HCT116 (cell line): ENCODE data around the gene FAM98A. TPM values are rescaled to one million over a fixed set of nuclear protein-coding genes. Genes with fewer than 3 reads are reported as not detected.

Source experiments
- ATAC-seq: fragments of 200-7000 bp; cut with Tn5 transposase; 2 replicates; pipeline ENCODE4 v1.9.1; 2020; ENCODE audit warnings: mild to moderate bottlenecking, moderate library complexity
- BruUV-seq: library from RNA; stranded (reverse); fragments of 400-500 nt; replicated peaks from 2 replicates; lab custom pipeline; 2021; lab: Mats Ljungman, UMichigan
- CTCF ChIA-PET: fragments of 300-600 bp; sonication (Branson Sonifier 250); formaldehyde crosslinking; loops from one replicate; lab custom pipeline; 2021; ENCODE audit warnings: antibody characterized with exemption; lab: Charles Lee
- POLR2A ChIA-PET: fragments of 300-600, 350-600 bp; sonication (Branson Sonifier 250); formaldehyde crosslinking; loops from one replicate; lab custom pipeline; 2021; ENCODE audit warnings: antibody characterized with exemption; lab: Charles Lee
- RAD21 ChIA-PET, 2 experiments: fragments of 300-600 bp; sonication (Branson Sonifier 250); formaldehyde crosslinking; loops; one replicate each; lab custom pipeline; 2023; ENCODE audit warnings: low total read pairs in 2 of 2; ENCODE audit not compliant: uncharacterized antibody in 2 of 2, unreplicated experiment in 2 of 2, low non-redundant PET in 1 of 2; lab: Charles Lee
- DNase-seq: peaks from one replicate; pipeline ENCODE4 v3.0.0-alpha.2; 2010; ENCODE audit warnings: low read depth, low spot score
- H2AFZ ChIP-seq: fragments of 200-600 bp; shearing (Covaris generic), sonication (generic); 2 replicates; pipeline ENCODE4 v1.6.1; 2017; ENCODE audit warnings: low read depth, mixed run types, mixed read lengths, antibody characterized with exemption, low read length; ENCODE audit not compliant: poor library complexity, severe bottlenecking
- H3K27ac ChIP-seq: 2 replicates; pipeline ENCODE4 v1.5.1; 2012; ENCODE audit warnings: low read depth, low read length
- H3K27me3 ChIP-seq: fragments of 200-600 bp; sonication (generic); 2 replicates; pipeline ENCODE4 v1.6.1; 2016; ENCODE audit warnings: mixed run types, low read length, mixed read lengths; ENCODE audit not compliant: insufficient read depth
- H3K36me3 ChIP-seq, 2 experiments: fragments of 200-500 bp in 1 of 2; fragments of 200-600 bp in 1 of 2; sonication (Bioruptor generic) in 1 of 2; sonication (generic) in 1 of 2; 2 replicates each; pipeline versions ENCODE4 v1.5.1 to v1.6.1; 2014 to 2016; ENCODE audit warnings: low read length in 2 of 2, inconsistent platforms in 1 of 2, mixed read lengths in 1 of 2, mixed run types in 1 of 2; ENCODE audit not compliant: insufficient read depth in 2 of 2, control insufficient read depth in 1 of 2
- H3K4me1 ChIP-seq, 2 experiments: fragments of 200-600 bp in 1 of 2; sonication (generic) in 1 of 2; 2 replicates each; pipeline versions ENCODE4 v1.5.1 to v1.6.1; 2012 to 2017; ENCODE audit warnings: low read length in 2 of 2, inconsistent platforms in 1 of 2, mild to moderate bottlenecking in 1 of 2, mixed read lengths in 1 of 2, mixed run types in 1 of 2, moderate library complexity in 1 of 2; ENCODE audit not compliant: insufficient read depth in 2 of 2, control insufficient read depth in 1 of 2
- H3K4me2 ChIP-seq: fragments of 200-600 bp; sonication (generic); 2 replicates; pipeline ENCODE4 v1.6.1; 2017; ENCODE audit warnings: mixed run types, low read length, mixed read lengths
- H3K4me3 ChIP-seq, 2 experiments: fragments of 200-600 bp in 1 of 2; sonication (generic) in 1 of 2; replicated peaks in 1 of 2; 2 replicates each; pipeline ENCODE4 v1.5.1; 2011 to 2016; ENCODE audit warnings: low read length in 2 of 2, control low read depth in 1 of 2, low read depth in 1 of 2, mild to moderate bottlenecking in 1 of 2, mixed read lengths in 1 of 2, mixed run types in 1 of 2
- H3K79me2 ChIP-seq: fragments of 200-600 bp; sonication (generic); 2 replicates; pipeline ENCODE4 v1.6.1; 2017; ENCODE audit warnings: mild to moderate bottlenecking, mixed run types, low read length, moderate library complexity, mixed read lengths; ENCODE audit not compliant: insufficient read depth
- H3K9ac ChIP-seq: fragments of 200-600 bp; sonication (generic); 2 replicates; pipeline ENCODE4 v1.6.1; 2016; ENCODE audit warnings: low read length, mixed read lengths
- H3K9me2 ChIP-seq: fragments of 200-600 bp; sonication (generic), shearing (Covaris generic); 2 replicates; pipeline ENCODE4 v1.6.1; 2017; ENCODE audit warnings: mixed run types, mild to moderate bottlenecking, moderate library complexity; ENCODE audit not compliant: insufficient read depth
- H3K9me3 ChIP-seq, 2 experiments: fragments of 200-500 bp in 1 of 2; fragments of 200-600 bp in 1 of 2; sonication (Bioruptor generic) in 1 of 2; sonication (generic) in 1 of 2; 2 replicates each; pipeline ENCODE4 v1.6.1; 2014 to 2017; ENCODE audit warnings: low read length in 2 of 2, mixed read lengths in 2 of 2, inconsistent platforms in 1 of 2, low read depth in 1 of 2, mild to moderate bottlenecking in 1 of 2, mixed run types in 1 of 2, moderate library complexity in 1 of 2; ENCODE audit not compliant: control insufficient read depth in 1 of 2, insufficient read depth in 1 of 2
- H4K20me1 ChIP-seq: fragments of 200-600 bp; sonication (generic), shearing (Covaris generic); 2 replicates; pipeline ENCODE4 v1.6.1; 2017; ENCODE audit warnings: mixed run types, mild to moderate bottlenecking, moderate library complexity; ENCODE audit not compliant: insufficient read depth
- CBX3 ChIP-seq: IDR thresholded peaks from 2 replicates; pipeline ENCODE4 v1.6.1; 2012; ENCODE audit warnings: low read depth
- CEBPB ChIP-seq: IDR thresholded peaks from 2 replicates; pipeline ENCODE4 v1.6.1; 2012; ENCODE audit warnings: low read depth
- CTCF ChIP-seq, 3 experiments: fragments of 200-600 bp in 1 of 3; sonication (generic) in 1 of 3; IDR thresholded peaks in 2 of 3; conservative IDR thresholded peaks in 1 of 3; 2 replicates each; pipeline ENCODE4 v1.5.1; 2012 to 2017; ENCODE audit warnings: low read depth in 2 of 3, low read length in 2 of 3, antibody characterized with exemption in 1 of 3, borderline replicate concordance in 1 of 3, control low read depth in 1 of 3, mild to moderate bottlenecking in 1 of 3, mixed read lengths in 1 of 3, mixed run types in 1 of 3, moderate library complexity in 1 of 3; ENCODE audit not compliant: insufficient read depth in 1 of 3
- EZH2phosphoT487 ChIP-seq: fragments of 200-600 bp; IDR thresholded peaks from 2 replicates; pipeline ENCODE4 v1.6.1; 2018; ENCODE audit warnings: antibody characterized with exemption, borderline replicate concordance
- JUND ChIP-seq: IDR thresholded peaks from 2 replicates; pipeline ENCODE4 v1.6.1; 2012
- SIN3A ChIP-seq: IDR thresholded peaks from 2 replicates; pipeline ENCODE4 v1.6.1; 2012; ENCODE audit warnings: low read depth
- SP1 ChIP-seq: IDR thresholded peaks from 2 replicates; pipeline ENCODE4 v1.6.1; 2012; ENCODE audit warnings: low read depth
- TCF7L2 ChIP-seq: IDR thresholded peaks from 2 replicates; pipeline ENCODE4 v1.7.0; 2011; ENCODE audit warnings: borderline replicate concordance, inconsistent platforms; ENCODE audit not compliant: insufficient read depth, insufficient read length; ENCODE audit errors: extremely low read depth
- ZBTB33 ChIP-seq: IDR thresholded peaks from 2 replicates; pipeline ENCODE4 v1.6.1; 2011; ENCODE audit warnings: mild to moderate bottlenecking, low read length, moderate library complexity; ENCODE audit not compliant: insufficient replicate concordance; ENCODE audit errors: extremely low read depth
- ZNF274 ChIP-seq: fragments of 200-500 bp; sonication (Bioruptor generic); IDR thresholded peaks from 2 replicates; pipeline ENCODE4 v1.6.1; 2014; ENCODE audit warnings: mild to moderate bottlenecking, low read depth, low read length, inconsistent platforms
- intact Hi-C: fragments of 100-400 bp; cut with micrococcal nuclease; formaldehyde crosslinking; loops from 2 replicates; pipeline ENCODE4 v1.10.0; 2022
- total RNA-seq: library from RNA; stranded (reverse); gene quantifications from one replicate; pipeline ENCODE4 v1.2.1, GENCODE V29; 2021; ENCODE audit not compliant: unreplicated experiment

Gene FAM98A
- total RNA-seq, 1 experiment from 2014 or later: 42.9 TPM

- no peaks in the 10 kb centered on the region for H3K79me2 ChIP-seq
- no peak for TF ChIP-seq SIN3A
- no peak for TF ChIP-seq ZBTB33
- TF ChIP-seq JUND: no peak
- TF ChIP-seq SP1: no peak
- TF ChIP-seq CEBPB: no peak
- TF ChIP-seq TCF7L2: no peak
- TF ChIP-seq CTCF (IDR thresholded peaks at IDR 0.05 in 2 of 3, conservative IDR thresholded peaks at IDR 0.05 in 1 of 3; ENCODE audit: borderline replicate concordance in 1 of 3, insufficient read depth in 1 of 3, low read depth in 2 of 3, low read length in 2 of 3): no peak
- TF ChIP-seq ZNF274: no peak
- no peak for TF ChIP-seq CBX3
- no peak for TF ChIP-seq EZH2phosphoT487
- CTCF ChIA-PET: no interaction called here
- no peak overlapping the region for H3K27ac ChIP-seq
- H3K4me3 ChIP-seq: no peak overlapping the region
- H4K20me1 ChIP-seq: no peaks in the 10 kb centered on the region
- intact Hi-C loops: no loop called here
- H3K9ac ChIP-seq: no peak overlapping the region
- no peak overlapping the region for H2AFZ ChIP-seq
- no peaks in the 10 kb centered on the region for H3K4me1 ChIP-seq
- ATAC-seq (no peak), DNase-seq (no peak)
- H3K4me2 ChIP-seq: no peak overlapping the region
- no peaks in the 10 kb centered on the region for H3K9me3 ChIP-seq
- POLR2A ChIA-PET: no interaction called here
- no peaks in the 10 kb centered on the region for H3K36me3 ChIP-seq
- H3K9me2 ChIP-seq: no peaks in the 10 kb centered on the region
- H3K27me3 ChIP-seq: no peaks in the 10 kb centered on the region
- RAD21 ChIA-PET: no interaction called here
- no TSS peak for BruUV-seq
Observed at GRCh38 chr2:33577668-33578067, 21.4 kb downstream of the FAM98A start.
